ENCODE data around the gene TAF4B. TPM values are rescaled to one million over a fixed set of nuclear protein-coding genes. Genes with fewer than 3 reads are reported as not detected.

TAF4B gene
- total RNA-seq, 4 donors from 2014 or later, result 5.1 to 9.2 (median 6.7) TPM

DNA sequence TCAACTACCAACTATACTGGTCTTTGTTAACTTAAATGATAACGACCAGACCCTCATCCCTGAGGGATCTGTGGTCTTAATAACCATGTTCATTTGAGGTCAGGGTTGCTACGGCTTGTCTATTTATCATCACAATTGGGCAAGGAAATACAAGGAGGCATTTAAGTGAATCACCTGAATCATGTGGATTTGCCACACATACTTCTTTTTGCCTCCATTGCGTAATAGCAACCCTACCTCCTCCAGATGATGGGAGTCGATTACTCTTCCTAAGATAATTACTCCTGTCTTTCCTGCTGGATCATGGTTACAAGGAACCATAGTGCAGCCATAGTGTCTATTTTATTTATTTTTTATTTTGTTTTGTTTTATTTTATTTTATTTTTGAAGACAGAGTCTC, 42.2 kb downstream of the TAF4B start:
- H3K9me3 ChIP-seq, result no peaks in the 10 kb centered on the region
- in situ Hi-C loops (cut with MboI; ENCODE audit: low sequenced_read_pairs in 4 of 4) (no loop called here), intact Hi-C loops (cut with DNase I; ENCODE audit: low total_unique reads) (no loop called here)
- DNase-seq (no peak), ATAC-seq (no peak)
- peaks cover 0 to 7% of the 10 kb centered on the region in 2 donors for H3K4me1 ChIP-seq
- H3K4me3 ChIP-seq, result no peak overlapping the region
- no peak overlapping the region for H3K27ac ChIP-seq
- no peaks in the 10 kb centered on the region for H3K27me3 ChIP-seq
- TF ChIP-seq, protein P1, sequence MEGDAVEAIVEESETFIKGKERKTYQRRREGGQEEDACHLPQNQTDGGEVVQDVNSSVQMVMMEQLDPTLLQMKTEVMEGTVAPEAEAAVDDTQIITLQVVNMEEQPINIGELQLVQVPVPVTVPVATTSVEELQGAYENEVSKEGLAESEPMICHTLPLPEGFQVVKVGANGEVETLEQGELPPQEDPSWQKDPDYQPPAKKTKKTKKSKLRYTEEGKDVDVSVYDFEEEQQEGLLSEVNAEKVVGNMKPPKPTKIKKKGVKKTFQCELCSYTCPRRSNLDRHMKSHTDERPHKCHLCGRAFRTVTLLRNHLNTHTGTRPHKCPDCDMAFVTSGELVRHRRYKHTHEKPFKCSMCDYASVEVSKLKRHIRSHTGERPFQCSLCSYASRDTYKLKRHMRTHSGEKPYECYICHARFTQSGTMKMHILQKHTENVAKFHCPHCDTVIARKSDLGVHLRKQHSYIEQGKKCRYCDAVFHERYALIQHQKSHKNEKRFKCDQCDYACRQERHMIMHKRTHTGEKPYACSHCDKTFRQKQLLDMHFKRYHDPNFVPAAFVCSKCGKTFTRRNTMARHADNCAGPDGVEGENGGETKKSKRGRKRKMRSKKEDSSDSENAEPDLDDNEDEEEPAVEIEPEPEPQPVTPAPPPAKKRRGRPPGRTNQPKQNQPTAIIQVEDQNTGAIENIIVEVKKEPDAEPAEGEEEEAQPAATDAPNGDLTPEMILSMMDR (IDR thresholded peaks at IDR 0.05 in 4 of 5, conservative IDR thresholded peaks at IDR 0.05 in 1 of 5), result no peak
- no peak for TF ChIP-seq POLR2A (IDR thresholded peaks at IDR 0.05)
- peaks cover 0 to 4% of the 10 kb centered on the region in 2 donors for H3K36me3 ChIP-seq

DNA sequence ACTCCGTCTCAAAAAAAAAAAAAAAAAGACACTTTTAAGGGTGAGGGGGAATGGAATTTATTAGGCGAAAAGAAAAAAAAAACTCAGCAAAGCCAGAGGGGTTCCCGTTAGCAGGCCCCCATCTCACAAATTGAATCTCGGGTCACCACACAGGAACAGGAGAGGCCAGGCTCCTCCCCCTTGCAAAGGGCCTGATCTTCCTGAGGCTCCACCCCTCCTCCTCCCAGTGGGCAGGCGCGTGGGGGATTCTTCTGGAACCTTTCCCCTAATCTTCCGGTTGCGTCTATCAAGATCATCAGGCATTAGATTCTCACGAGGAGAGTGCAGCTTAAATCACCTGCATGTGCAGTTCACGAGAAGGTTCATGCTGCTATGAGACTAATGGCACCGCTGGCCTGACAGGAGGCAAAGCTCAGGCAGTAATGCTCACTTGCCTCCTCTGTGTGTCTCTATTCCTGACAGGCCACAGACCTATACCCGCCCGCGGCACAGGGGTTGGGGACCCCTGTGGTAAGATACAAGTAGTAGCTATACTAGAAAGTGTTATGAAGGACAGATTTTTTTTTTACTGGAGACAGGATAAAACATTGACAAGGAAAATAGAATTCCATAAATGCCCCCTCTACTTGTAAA, 45.8 kb downstream of the TAF4B start:
- Histone ChIP-seq H3K4me3 (no peak overlapping the region), H3K27me3 (no peaks in the 10 kb centered on the region), H3K4me1 (peaks cover 0 to 6% of the 10 kb centered on the region in 2 donors), H3K27ac (no peak overlapping the region), H3K9me3 (no peaks in the 10 kb centered on the region), H3K36me3 (peaks cover 0 to 24% of the 10 kb centered on the region in 2 donors)
- DNase-seq (no peak), ATAC-seq (no peak)
- TF ChIP-seq, protein P1 (IDR thresholded peaks at IDR 0.05 in 4 of 5, conservative IDR thresholded peaks at IDR 0.05 in 1 of 5), result no peak
- TF ChIP-seq POLR2A (IDR thresholded peaks at IDR 0.05), result no peak
- intact Hi-C loops (cut with DNase I; ENCODE audit: low total_unique reads), result no loop called here
- in situ Hi-C loops (cut with MboI; ENCODE audit: low sequenced_read_pairs in 4 of 4), result no loop called here

DNA sequence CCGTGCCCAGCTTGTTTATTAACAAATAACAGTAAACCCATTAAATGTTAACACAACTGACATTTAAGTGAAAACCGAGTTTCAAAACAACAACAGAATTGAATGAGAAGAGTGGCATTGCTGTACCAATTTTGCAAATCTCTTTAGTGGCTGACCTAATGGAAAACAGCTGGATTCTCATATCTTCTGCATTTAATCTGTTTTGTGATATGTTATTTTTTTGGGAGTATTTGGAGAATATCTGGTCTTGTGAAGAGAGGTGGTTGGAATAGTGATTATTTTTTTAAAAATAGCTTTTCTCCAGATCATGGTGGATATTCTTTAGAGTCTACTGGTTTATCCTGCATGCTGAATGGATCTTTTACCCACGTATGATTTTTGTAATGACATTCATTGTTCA, 51.1 kb downstream of the TAF4B start:
- TF ChIP-seq, protein P1 (IDR thresholded peaks at IDR 0.05 in 4 of 5, conservative IDR thresholded peaks at IDR 0.05 in 1 of 5), result no peak
- TF ChIP-seq POLR2A (IDR thresholded peaks at IDR 0.05), result no peak
- intact Hi-C loops (cut with DNase I; ENCODE audit: low total_unique reads), result no loop called here

DNA sequence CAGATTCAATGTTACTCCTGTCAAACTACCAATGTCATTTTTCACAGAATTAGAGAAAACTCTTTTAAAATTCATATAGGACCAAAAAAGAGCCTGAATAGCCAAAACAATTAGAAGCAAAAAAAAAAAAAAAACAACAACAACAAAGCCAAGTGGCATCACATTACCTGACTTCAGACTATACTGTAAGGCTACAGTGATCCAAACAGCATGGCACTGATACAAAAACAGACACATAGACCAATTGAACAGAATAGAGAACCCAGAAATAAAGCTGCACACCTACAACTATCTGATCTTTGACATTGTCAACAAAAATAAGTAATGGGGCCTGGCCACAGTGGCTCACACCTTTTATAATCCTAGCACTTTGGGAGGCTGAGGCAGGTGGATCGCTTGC, 53.2 kb downstream of the TAF4B start:
- intact Hi-C loops (cut with DNase I; ENCODE audit: low total_unique reads), result no loop called here
- Histone ChIP-seq H3K4me1 (no peaks in the 10 kb centered on the region), H3K27me3 (no peaks in the 10 kb centered on the region), H3K36me3 (peaks cover 0 to 65% of the 10 kb centered on the region in 2 donors), H3K27ac (no peak overlapping the region), H3K4me3 (no peak overlapping the region), H3K9me3 (peaks cover 0 to 6% (median 0%) of the 10 kb centered on the region in 3 donors)
- ATAC-seq, result no peak
- no peak for DNase-seq
- in situ Hi-C loops (cut with MboI; ENCODE audit: low sequenced_read_pairs in 4 of 4), result loop anchor here in 1 of 4 donors (25.0 kb wide), 1 partner anchor 108 kb away; no protein-coding TSS in a partner anchor
- TF ChIP-seq, protein P1 (IDR thresholded peaks at IDR 0.05 in 4 of 5, conservative IDR thresholded peaks at IDR 0.05 in 1 of 5), result no peak
- TF ChIP-seq POLR2A (IDR thresholded peaks at IDR 0.05), result no peak

More for the DNA sequence above, 51.1 kb downstream of the TAF4B start:
- no peaks in the 10 kb centered on the region for H3K4me1 ChIP-seq
- H3K36me3 ChIP-seq, result peaks cover 0 to 53% of the 10 kb centered on the region in 2 donors
- ATAC-seq, result no peak
- H3K9me3 ChIP-seq, result peaks cover 0 to 6% (median 0%) of the 10 kb centered on the region in 3 donors
- no peak overlapping the region for H3K27ac ChIP-seq
- no peak overlapping the region for H3K4me3 ChIP-seq
- no peaks in the 10 kb centered on the region for H3K27me3 ChIP-seq
- DNase-seq, result no peak
- in situ Hi-C loops (cut with MboI; ENCODE audit: low sequenced_read_pairs in 4 of 4), result loop anchor here in 1 of 4 donors (25.0 kb wide), 1 partner anchor 110 kb away; no protein-coding TSS in a partner anchor

Data from gastrocnemius medialis (tissue), 4 donors.